ENCODE measurements around the gene PLB1.

The PLB1 gene

GRCh38 chr2:28607730-28608499 lies 112.1 kb downstream of the PLB1 start:
- no peak for DNase-seq (ENCODE audit: extremely low read depth in 1 of 2, low read depth in 1 of 2)

GRCh38 chr2:28608500-28609424 lies 112.9 kb downstream of the PLB1 start:
- DNase-seq (ENCODE audit: extremely low read depth in 1 of 2, low read depth in 1 of 2): no peak

GRCh38 chr2:28610583-28611201 lies 114.8 kb downstream of the PLB1 start:
- DNase-seq (ENCODE audit: extremely low read depth in 1 of 2, low read depth in 1 of 2): peak in 1 of 2 donors; percentile 53

GRCh38 chr2:28612131-28612812 lies 116.4 kb downstream of the PLB1 start:
- DNase-seq (ENCODE audit: extremely low read depth in 1 of 2, low read depth in 1 of 2): no peak

GRCh38 chr2:28613186-28613585 lies 117.3 kb downstream of the PLB1 start:
- no peak for DNase-seq (ENCODE audit: extremely low read depth in 1 of 2, low read depth in 1 of 2)

- DNase-seq (ENCODE audit: extremely low read depth in 1 of 2, low read depth in 1 of 2): peak in 1 of 2 donors; percentile 45
These were observed 118.0 kb downstream of the PLB1 start for GRCh38 chr2:28613633-28614501.

GRCh38 chr2:28615706-28616105 lies 119.8 kb downstream of the PLB1 start:
- no peak for DNase-seq (ENCODE audit: extremely low read depth in 1 of 2, low read depth in 1 of 2)

GRCh38 chr2:28616396-28616999 lies 120.6 kb downstream of the PLB1 start:
- DNase-seq (ENCODE audit: extremely low read depth in 1 of 2, low read depth in 1 of 2): no peak

GRCh38 chr2:28617502-28618184 lies 121.8 kb downstream of the PLB1 start:
- DNase-seq (ENCODE audit: extremely low read depth in 1 of 2, low read depth in 1 of 2): no peak

- DNase-seq (ENCODE audit: extremely low read depth in 1 of 2, low read depth in 1 of 2): no peak
These were observed 122.6 kb downstream of the PLB1 start for GRCh38 chr2:28618221-28619141.

- DNase-seq (ENCODE audit: extremely low read depth in 1 of 2, low read depth in 1 of 2): no peak
These were observed 123.6 kb downstream of the PLB1 start for GRCh38 chr2:28619213-28620196.

GRCh38 chr2:28620291-28620793 lies 124.5 kb downstream of the PLB1 start:
- no peak for DNase-seq (ENCODE audit: extremely low read depth in 1 of 2, low read depth in 1 of 2)

GRCh38 chr2:28620801-28621171 lies 124.9 kb downstream of the PLB1 start:
- no peak for DNase-seq (ENCODE audit: extremely low read depth in 1 of 2, low read depth in 1 of 2)

- DNase-seq (ENCODE audit: extremely low read depth in 1 of 2, low read depth in 1 of 2): peak in 1 of 2 donors; percentile 51
These were observed 125.6 kb downstream of the PLB1 start for GRCh38 chr2:28621172-28622100.

GRCh38 chr2:28622101-28622499 lies 126.2 kb downstream of the PLB1 start:
- DNase-seq (ENCODE audit: extremely low read depth in 1 of 2, low read depth in 1 of 2): no peak

Data from stimulated activated CD8-positive, alpha-beta memory T cell treated with anti-CD3 and anti-CD28 coated beads, Interleukin-7, amount 100 ng/mL, for 48 hours (primary cell).